Body of pancreas (tissue), 4 donors: ENCODE results near the gene SSH2. TPM values are rescaled to one million over a fixed set of nuclear protein-coding genes. Genes with fewer than 3 reads are reported as not detected.
A peak's percentile ranks its signal among the peaks of the same experiment; 100 is the strongest.

Experiments
- ATAC-seq: fragments of 150-250 bp; one replicate; pipeline ENCODE4 v1.9.1; 2016
- DNase-seq, 4 donors: peaks; one replicate each; pipeline ENCODE4 v3.0.0-alpha.2; 2019
- H3K27ac ChIP-seq, 4 donors: fragments of 200-600 bp; sonication (generic); 1 replicate in 3 of 4; 2 replicates in 1 of 4; pipeline versions ENCODE4 v1.5.1 to v1.6.1; 2016 to 2019; ENCODE audit warnings: mild to moderate bottlenecking in 1 of 4, mixed read lengths in 1 of 4, moderate library complexity in 1 of 4
- H3K27me3 ChIP-seq, 2 donors: fragments of 200-600 bp; sonication (generic); one replicate each; pipeline ENCODE4 v1.6.0; 2016; ENCODE audit warnings: mild to moderate bottlenecking in 1 of 2
- H3K36me3 ChIP-seq, 2 donors: fragments of 200-600 bp; sonication (generic); replicated peaks in 1 of 2; 2 replicates each; pipeline ENCODE4 v1.5.1; 2016; ENCODE audit warnings: low read depth in 2 of 2; ENCODE audit not compliant: insufficient read depth in 1 of 2
- H3K4me1 ChIP-seq: fragments of 200-600 bp; sonication (generic); one replicate; pipeline ENCODE4 v1.6.0; 2016
- H3K4me3 ChIP-seq, 2 donors: fragments of 200-600 bp; sonication (generic); 1 replicate in 1 of 2; 2 replicates in 1 of 2; pipeline ENCODE4 v1.5.1; 2016 to 2019
- H3K9me3 ChIP-seq, 3 donors: fragments of 200-600 bp; sonication (generic); 1 replicate in 2 of 3; 2 replicates in 1 of 3; pipeline ENCODE4 v1.5.1; 2016
- CTCF ChIP-seq, 7 experiments: fragments of 450-650 bp in 4 of 7; fragments of 200-600 bp in 3 of 7; sonication (generic) in 3 of 7; IDR thresholded peaks; one replicate each; pipeline ENCODE4 v1.5.1; 2016 to 2019; ENCODE audit warnings: antibody characterized with exemption in 7 of 7
- POLR2A ChIP-seq, 3 donors: fragments of 450-650 bp; IDR thresholded peaks; one replicate each; pipeline ENCODE4 v1.6.1; 2016; ENCODE audit warnings: antibody characterized with exemption in 3 of 3, mild to moderate bottlenecking in 2 of 3
- WGBS, 2 donors: methylation state at CpG; one replicate each; pipeline ENCODE4 v1.1.5; 2017; 5-methylcytosine and 5-hydroxymethylcytosine counted together
- intact Hi-C: fragments of 100-400 bp; cut with DNase I; formaldehyde crosslinking; loops from one replicate; pipeline ENCODE4 v1.15.1; 2023
- small RNA-seq: library from RNA; depleted of rRNA; stranded (forward); fragments of <200 nt; gene quantifications from one replicate; pipeline ENCODE3, GENCODE V24; 2016
- total RNA-seq, 2 donors: library from RNA; depleted of rRNA; stranded (reverse); fragments of >200 nt; gene quantifications; one replicate each; pipeline ENCODE4 v1.1.0, GENCODE V29; 2016

SSH2 gene
- total RNA-seq, 2 donors from 2014 or later, result 8.2 to 8.6 TPM

- no peak overlapping the region for H3K4me3 ChIP-seq
- H3K27ac ChIP-seq, result no peak overlapping the region
- no peaks in the 10 kb centered on the region for H3K27me3 ChIP-seq
- ATAC-seq (no peak), DNase-seq (peak in 2 of 4 donors; percentile 4 to 13)
- intact Hi-C loops, result no loop called here
- WGBS, 2 donors, result 77 to 100% methylated on average over 5 to 18 of the region's 22 CpGs
- no peak for TF ChIP-seq CTCF (IDR thresholded peaks at IDR 0.05)
- no peak for TF ChIP-seq POLR2A (IDR thresholded peaks at IDR 0.05)
- H3K4me1 ChIP-seq, result peaks cover 26% of the 10 kb centered on the region
- H3K36me3 ChIP-seq, result peaks cover 0 to 3% of the 10 kb centered on the region in 2 donors
- H3K9me3 ChIP-seq, result no peaks in the 10 kb centered on the region
These were observed 352.4 kb downstream of the SSH2 start for GRCh38 chr17:29577385-29578211.

- 94 to 100% methylated on average over 1 to 9 of the region's 9 CpGs for WGBS, 2 donors
- Histone ChIP-seq H3K4me3 (no peak overlapping the region), H3K4me1 (peaks cover 32% of the 10 kb centered on the region), H3K27me3 (no peaks in the 10 kb centered on the region), H3K9me3 (no peaks in the 10 kb centered on the region), H3K36me3 (peaks cover 0 to 3% of the 10 kb centered on the region in 2 donors), H3K27ac (no peak overlapping the region)
- intact Hi-C loops, result no loop called here
- TF ChIP-seq POLR2A (IDR thresholded peaks at IDR 0.05) (no peak), CTCF (IDR thresholded peaks at IDR 0.05) (no peak)
- DNase-seq, result peak in 1 of 4 donors; percentile 8
- no peak for ATAC-seq
These were observed 353.0 kb downstream of the SSH2 start for GRCh38 chr17:29577001-29577370.

- Histone ChIP-seq H3K27me3 (no peaks in the 10 kb centered on the region), H3K4me3 (no peak overlapping the region), H3K9me3 (no peaks in the 10 kb centered on the region), H3K27ac (no peak overlapping the region), H3K4me1 (peaks cover 34% of the 10 kb centered on the region), H3K36me3 (peaks cover 0 to 3% of the 10 kb centered on the region in 2 donors)
- TF ChIP-seq POLR2A (IDR thresholded peaks at IDR 0.05) (no peak), CTCF (IDR thresholded peaks at IDR 0.05) (no peak)
- 92 to 96% methylated on average over 13 to 37 of the region's 37 CpGs for WGBS, 2 donors
- intact Hi-C loops, result no loop called here
- ATAC-seq (no peak), DNase-seq (peak in 2 of 4 donors; percentile 7 to 11)
These were observed 353.6 kb downstream of the SSH2 start for GRCh38 chr17:29576214-29577000.

Small RNA genes lying within 50 kb of the gene (small RNA-seq; reads per million reads assigned to genes)
- not detected for gene RF00156
- gene RF01210, result not detected
- gene RNU6-920P, result not detected

Other genes starting within 250 kb of the SSH2 start
- gene EFCAB5, start 11.4 kb upstream of the SSH2 start, total RNA-seq, result under 1 TPM in 1 of 2 donors, not detected in 1; under 0.01 TPM
- 10 to 100 TPM; 19.2 to 22.7 TPM for gene NSRP1, start 186.6 kb upstream of the SSH2 start, total RNA-seq